Measurements from ENCODE around the gene CEP104. TPM values are rescaled to one million over a fixed set of nuclear protein-coding genes. Genes with fewer than 3 reads are reported as not detected.

CEP104 gene
- total and polyA plus RNA-seq, 10 donors: 4.5 to 49.4 (median 33.4) TPM

DNA sequence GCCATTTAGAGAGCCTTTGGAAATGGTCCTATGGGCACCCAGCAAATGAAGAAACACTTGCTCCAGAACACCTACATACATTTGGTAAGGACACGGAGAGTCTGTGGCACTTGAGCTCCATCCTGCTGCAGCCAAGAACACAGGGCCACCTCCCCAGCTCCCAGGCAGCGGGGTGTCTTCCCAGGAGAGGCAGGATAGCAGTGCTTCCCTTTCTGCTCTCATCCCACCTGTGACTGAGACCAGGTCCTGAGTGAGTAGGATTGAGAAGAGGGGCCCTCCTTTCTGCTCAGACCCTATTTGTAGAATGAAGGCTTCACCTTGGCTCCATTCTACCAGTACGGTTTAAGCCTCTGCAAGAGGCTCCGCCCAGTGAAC lies 38.9 kb upstream of the CEP104 start:
- peak; percentile 60 for DNase-seq
- Histone ChIP-seq H3K4me3 (no peak overlapping the region), H3K27me3 (replicated peaks in 1 of 7) (no peaks in the 10 kb centered on the region), H3K4me1 (peaks cover 9 to 65% (median 30%) of the 10 kb centered on the region in 6 donors), H3K27ac (no peak overlapping the region), H3K36me3 (peaks cover 0 to 42% (median 14%) of the 10 kb centered on the region in 6 donors), H3K9me3 (peaks cover 6 to 28% (median 21%) of the 10 kb centered on the region in 8 donors)
- intact Hi-C loops (cut with DNase I; ENCODE audit: low total_unique reads): no loop called here
- 89 to 100% (median 96%) methylated on average over 3 to 4 of the region's 4 CpGs for WGBS, 5 donors
- TF ChIP-seq POLR2AphosphoS5 (IDR thresholded peaks at IDR 0.05): no peak
- TF ChIP-seq POLR2A (IDR thresholded peaks at IDR 0.05): no peak
- TF ChIP-seq, protein P1, sequence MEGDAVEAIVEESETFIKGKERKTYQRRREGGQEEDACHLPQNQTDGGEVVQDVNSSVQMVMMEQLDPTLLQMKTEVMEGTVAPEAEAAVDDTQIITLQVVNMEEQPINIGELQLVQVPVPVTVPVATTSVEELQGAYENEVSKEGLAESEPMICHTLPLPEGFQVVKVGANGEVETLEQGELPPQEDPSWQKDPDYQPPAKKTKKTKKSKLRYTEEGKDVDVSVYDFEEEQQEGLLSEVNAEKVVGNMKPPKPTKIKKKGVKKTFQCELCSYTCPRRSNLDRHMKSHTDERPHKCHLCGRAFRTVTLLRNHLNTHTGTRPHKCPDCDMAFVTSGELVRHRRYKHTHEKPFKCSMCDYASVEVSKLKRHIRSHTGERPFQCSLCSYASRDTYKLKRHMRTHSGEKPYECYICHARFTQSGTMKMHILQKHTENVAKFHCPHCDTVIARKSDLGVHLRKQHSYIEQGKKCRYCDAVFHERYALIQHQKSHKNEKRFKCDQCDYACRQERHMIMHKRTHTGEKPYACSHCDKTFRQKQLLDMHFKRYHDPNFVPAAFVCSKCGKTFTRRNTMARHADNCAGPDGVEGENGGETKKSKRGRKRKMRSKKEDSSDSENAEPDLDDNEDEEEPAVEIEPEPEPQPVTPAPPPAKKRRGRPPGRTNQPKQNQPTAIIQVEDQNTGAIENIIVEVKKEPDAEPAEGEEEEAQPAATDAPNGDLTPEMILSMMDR (IDR thresholded peaks at IDR 0.05 in 8 of 11, conservative IDR thresholded peaks at IDR 0.05 in 3 of 11): no peak

DNA sequence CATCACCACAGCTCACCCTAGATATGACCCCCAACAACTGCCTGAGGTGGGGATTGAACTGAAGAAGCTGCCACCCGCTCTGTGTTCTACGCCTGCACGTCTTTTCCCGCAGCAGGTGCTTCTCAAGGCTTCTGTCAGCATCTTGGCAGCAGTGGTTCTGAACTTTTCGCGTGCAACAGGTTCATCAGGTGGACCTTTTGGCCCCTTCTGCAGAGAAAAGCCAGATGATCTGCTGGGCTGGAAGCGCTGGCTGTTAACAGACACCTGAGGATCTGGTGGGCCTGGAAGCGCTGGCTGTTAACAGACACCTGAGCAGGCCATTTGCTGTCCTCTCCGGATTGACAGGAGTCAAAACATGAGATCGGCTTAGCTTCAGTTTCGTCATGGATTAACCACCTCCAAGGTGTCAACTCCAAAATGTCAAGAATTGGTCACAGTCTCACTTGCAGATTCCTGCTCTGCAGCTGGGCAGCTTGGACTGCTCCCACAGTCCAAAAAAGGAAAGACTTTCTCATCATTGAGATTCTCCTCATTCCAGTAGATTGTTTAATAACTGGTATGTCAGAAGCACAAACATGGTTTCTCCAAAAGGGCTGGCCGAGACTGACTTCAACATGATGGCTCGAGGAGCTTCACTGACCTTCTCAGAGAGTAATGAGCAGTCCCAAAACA lies 38.4 kb upstream of the CEP104 start:
- TF ChIP-seq, protein P1 (IDR thresholded peaks at IDR 0.05 in 8 of 11, conservative IDR thresholded peaks at IDR 0.05 in 3 of 11): no peak
- TF ChIP-seq POLR2AphosphoS5 (IDR thresholded peaks at IDR 0.05): no peak
- 92 to 95% (median 93%) methylated on average over 12 to 13 of the region's 13 CpGs for WGBS, 5 donors
- H3K4me3 ChIP-seq: no peak overlapping the region
- peaks cover 6 to 28% (median 21%) of the 10 kb centered on the region in 8 donors for H3K9me3 ChIP-seq
- intact Hi-C loops (cut with DNase I; ENCODE audit: low total_unique reads): no loop called here
- H3K36me3 ChIP-seq: peaks cover 0 to 47% (median 18%) of the 10 kb centered on the region in 6 donors
- H3K27me3 ChIP-seq (replicated peaks in 1 of 7): no peaks in the 10 kb centered on the region
- peaks cover 9 to 70% (median 36%) of the 10 kb centered on the region in 6 donors for H3K4me1 ChIP-seq
- no peak overlapping the region for H3K27ac ChIP-seq
- peak; percentile 63 for DNase-seq

DNA sequence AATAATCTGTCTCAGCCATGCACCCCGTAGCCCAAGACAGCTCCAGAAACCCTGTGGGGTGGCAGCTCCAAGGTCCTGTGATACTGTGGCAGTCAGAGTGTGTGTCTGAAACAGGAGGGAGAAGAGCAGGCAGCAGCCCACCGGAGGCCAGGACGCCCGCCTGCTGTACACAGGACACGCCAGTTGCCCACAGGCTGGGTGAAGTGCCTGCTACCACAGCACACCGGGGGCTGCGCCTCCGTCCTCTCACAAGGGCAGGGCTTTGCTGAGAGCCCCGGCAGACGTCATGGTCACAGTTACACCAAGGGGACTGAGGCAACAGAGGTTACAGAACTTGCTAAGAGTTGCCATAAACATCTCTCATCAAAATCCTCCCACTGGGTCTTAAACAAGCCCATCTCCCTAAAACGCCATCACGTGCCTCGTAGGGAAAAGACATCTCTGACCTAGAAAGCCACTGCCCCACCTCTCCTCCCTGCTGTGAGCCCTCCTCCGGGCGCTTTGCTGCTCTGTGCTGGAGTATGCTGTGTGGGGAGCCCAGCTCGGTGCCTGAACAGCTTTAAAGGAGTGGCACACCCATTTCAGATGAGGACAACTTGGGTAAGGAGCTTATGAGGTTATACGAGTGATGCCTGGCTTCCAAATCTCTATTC lies 37.7 kb upstream of the CEP104 start:
- peak; percentile 70 for DNase-seq
- peaks cover 6 to 28% (median 21%) of the 10 kb centered on the region in 8 donors for H3K9me3 ChIP-seq
- WGBS, 5 donors: 94 to 97% (median 95%) methylated on average over 16 to 17 of the region's 17 CpGs
- H3K4me1 ChIP-seq: peaks cover 9 to 75% (median 42%) of the 10 kb centered on the region in 6 donors
- no peaks in the 10 kb centered on the region for H3K27me3 ChIP-seq (replicated peaks in 1 of 7)
- H3K27ac ChIP-seq: no peak overlapping the region
- TF ChIP-seq POLR2AphosphoS5 (IDR thresholded peaks at IDR 0.05) (no peak), POLR2A (IDR thresholded peaks at IDR 0.05) (no peak)
- TF ChIP-seq, protein P1 (IDR thresholded peaks at IDR 0.05 in 8 of 11, conservative IDR thresholded peaks at IDR 0.05 in 3 of 11): no peak
- intact Hi-C loops (cut with DNase I; ENCODE audit: low total_unique reads): no loop called here
- peaks cover 0 to 54% (median 25%) of the 10 kb centered on the region in 6 donors for H3K36me3 ChIP-seq
- H3K4me3 ChIP-seq: no peak overlapping the region

DNA sequence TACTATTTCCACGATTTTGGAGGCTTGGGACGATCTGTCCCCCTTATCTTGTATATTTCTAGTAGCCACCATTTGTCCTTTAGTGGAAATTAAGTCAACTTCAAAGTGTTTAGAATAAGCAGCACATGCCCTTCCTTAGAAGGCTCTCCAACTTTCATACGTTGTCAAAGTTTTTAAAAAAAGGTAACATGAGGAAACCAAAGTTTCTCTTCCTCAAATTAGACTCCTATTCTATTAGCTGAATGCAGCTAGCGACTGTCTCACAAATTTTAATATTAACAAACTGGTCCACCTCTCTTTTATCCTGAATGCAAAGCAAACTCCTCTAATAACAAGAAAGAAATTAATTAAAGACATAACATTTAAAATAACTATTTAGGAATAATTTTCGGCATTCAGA lies 36.2 kb upstream of the CEP104 start:
- no peak overlapping the region for H3K4me3 ChIP-seq
- H3K4me1 ChIP-seq: peaks cover 0 to 66% (median 30%) of the 10 kb centered on the region in 6 donors
- no peaks in the 10 kb centered on the region for H3K27me3 ChIP-seq (replicated peaks in 1 of 7)
- H3K27ac ChIP-seq: peak overlapping the region in 2 of 8 donors; percentile 6 to 15
- peaks cover 2 to 69% (median 40%) of the 10 kb centered on the region in 6 donors for H3K36me3 ChIP-seq
- H3K9me3 ChIP-seq: peaks cover 5 to 18% (median 15%) of the 10 kb centered on the region in 8 donors
- intact Hi-C loops (cut with DNase I; ENCODE audit: low total_unique reads): no loop called here
- 74 to 79% (median 75%) methylated on average over 5 of the region's 5 CpGs for WGBS, 5 donors
- TF ChIP-seq POLR2A (IDR thresholded peaks at IDR 0.05): no peak
- TF ChIP-seq, protein P1 (IDR thresholded peaks at IDR 0.05 in 8 of 11, conservative IDR thresholded peaks at IDR 0.05 in 3 of 11): no peak
- TF ChIP-seq POLR2AphosphoS5 (IDR thresholded peaks at IDR 0.05): no peak
- no peak for DNase-seq

Data from spleen (tissue), 11 donors.